GOT3 (cell line): ENCODE data around the gene HOXA11.

ENCODE experiments used
- DNase-seq: peaks from one replicate; lab custom pipeline; 2025; ENCODE audit warnings: mixed read lengths; lab: John Stamatoyannopoulos, UW

The HOXA11 gene

GRCh38 chr7:27205325-27206280 is 20.6 kb upstream of the HOXA11 start:
- DNase-seq, result no peak

- DNase-seq, result no peak
Observed at GRCh38 chr7:27204851-27205322, 19.9 kb upstream of the HOXA11 start.

- DNase-seq, result no peak
Observed at GRCh38 chr7:27203964-27204594, 19.0 kb upstream of the HOXA11 start.

- no peak for DNase-seq
Observed at GRCh38 chr7:27203365-27203953, 18.4 kb upstream of the HOXA11 start.

GRCh38 chr7:27202862-27203134 is 17.8 kb upstream of the HOXA11 start:
- DNase-seq, result no peak

GRCh38 chr7:27202018-27202861 is 17.2 kb upstream of the HOXA11 start:
- DNase-seq, result no peak

GRCh38 chr7:27201580-27202017 is 16.6 kb upstream of the HOXA11 start:
- no peak for DNase-seq

- DNase-seq, result no peak
Observed at GRCh38 chr7:27200761-27201579, 15.9 kb upstream of the HOXA11 start.

GRCh38 chr7:27199849-27200760 is 15.1 kb upstream of the HOXA11 start, which contains the start of gene HOXA13:
Gene HOXA13 (minus strand): TSS chr7:27200091. CDS start chr7:27200077, 14 bp downstream.
- DNase-seq, result no peak

- DNase-seq, result no peak
Observed at GRCh38 chr7:27198871-27199801, 14.1 kb upstream of the HOXA11 start.

GRCh38 chr7:27198138-27198841 is 13.3 kb upstream of the HOXA11 start:
- DNase-seq, result no peak

GRCh38 chr7:27197137-27198042 is 12.4 kb upstream of the HOXA11 start:
- no peak for DNase-seq

GRCh38 chr7:27196287-27196767 is 11.3 kb upstream of the HOXA11 start:
- DNase-seq, result no peak

GRCh38 chr7:27194686-27195379 is 9.8 kb upstream of the HOXA11 start:
- no peak for DNase-seq

GRCh38 chr7:27194002-27194352 is 8.9 kb upstream of the HOXA11 start:
- no peak for DNase-seq

GRCh38 chr7:27193335-27194001 is 8.4 kb upstream of the HOXA11 start:
- no peak for DNase-seq
